Mammary epithelial cell (primary cell): ENCODE results near the gene RABAC1.

Experiments used
- CTCF ChIP-seq, 2 donors: IDR thresholded peaks in 1 of 2; conservative IDR thresholded peaks in 1 of 2; 2 replicates each; pipeline ENCODE4 v1.5.1; 2011 to 2012; ENCODE audit warnings: inconsistent platforms in 2 of 2, low read length in 2 of 2, mild to moderate bottlenecking in 2 of 2, control low read depth in 1 of 2, low read depth in 1 of 2; ENCODE audit not compliant: insufficient read depth in 1 of 2; ENCODE audit errors: extremely low read depth in 1 of 2
- EZH2 ChIP-seq: IDR thresholded peaks from 2 replicates; pipeline ENCODE4 v1.6.1; 2012; ENCODE audit warnings: low read length, inconsistent platforms, borderline replicate concordance

GRCh38 chr19:41932259-41932719, 26.8 kb downstream of the RABAC1 start:
- TF ChIP-seq CTCF (conservative IDR thresholded peaks at IDR 0.05 in 1 of 2, IDR thresholded peaks at IDR 0.05 in 1 of 2; ENCODE audit: extremely low read depth in 1 of 2, insufficient read depth in 1 of 2, low read depth in 1 of 2, low read length in 2 of 2): no peak
- no peak for TF ChIP-seq EZH2
